HG02840 (cell line): ENCODE data around the gene KIF26B.

Source experiments
- ATAC-seq: cut with Tn5 transposase; IDR thresholded peaks from one replicate; pipeline ENCODE4 v1.9.1; 2021; ENCODE audit warnings: mild to moderate bottlenecking, moderate library complexity, moderate number of reproducible peaks; ENCODE audit not compliant: unreplicated experiment, low FRiP score

The KIF26B gene

DNA sequence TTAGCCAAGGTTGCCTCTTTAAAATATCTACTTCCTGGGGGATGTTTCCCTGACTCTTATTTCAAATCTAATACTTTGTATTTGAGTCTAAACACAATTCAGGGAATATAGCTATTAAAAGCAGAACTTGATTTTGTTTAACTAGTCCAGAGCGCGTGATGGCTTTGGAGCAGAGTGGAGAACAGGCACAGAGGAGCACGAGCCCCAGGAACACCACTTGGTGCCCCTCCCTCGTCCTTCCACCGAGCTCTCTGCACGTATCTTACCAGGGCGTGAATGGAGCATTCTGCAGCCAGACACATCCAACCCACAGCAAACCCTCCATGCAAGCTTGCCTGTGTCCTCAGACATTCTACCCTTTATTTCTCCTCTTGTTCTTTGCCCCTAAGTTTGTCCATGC lies 14.1 kb downstream of the KIF26B start:
- no peak for ATAC-seq

DNA sequence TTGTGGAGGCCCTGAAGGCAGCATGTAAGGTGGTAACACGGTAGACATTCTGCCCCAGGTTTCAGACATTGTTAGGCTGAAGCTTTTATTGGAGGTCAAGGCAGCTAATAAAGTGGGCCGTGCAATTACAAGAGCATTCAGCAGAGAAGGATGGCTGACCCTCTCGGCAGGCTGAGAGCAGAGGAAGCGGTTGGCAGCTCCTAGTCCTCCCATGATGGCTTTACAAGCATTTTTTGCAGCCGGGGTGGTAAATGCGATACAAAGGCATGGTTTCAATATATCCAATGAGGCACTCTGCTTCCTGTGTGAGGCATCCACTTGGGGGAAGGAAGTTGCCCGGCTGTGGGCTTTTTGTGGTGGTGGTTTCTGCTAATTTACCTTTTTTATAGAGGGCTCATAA lies 14.6 kb downstream of the KIF26B start:
- no peak for ATAC-seq

DNA sequence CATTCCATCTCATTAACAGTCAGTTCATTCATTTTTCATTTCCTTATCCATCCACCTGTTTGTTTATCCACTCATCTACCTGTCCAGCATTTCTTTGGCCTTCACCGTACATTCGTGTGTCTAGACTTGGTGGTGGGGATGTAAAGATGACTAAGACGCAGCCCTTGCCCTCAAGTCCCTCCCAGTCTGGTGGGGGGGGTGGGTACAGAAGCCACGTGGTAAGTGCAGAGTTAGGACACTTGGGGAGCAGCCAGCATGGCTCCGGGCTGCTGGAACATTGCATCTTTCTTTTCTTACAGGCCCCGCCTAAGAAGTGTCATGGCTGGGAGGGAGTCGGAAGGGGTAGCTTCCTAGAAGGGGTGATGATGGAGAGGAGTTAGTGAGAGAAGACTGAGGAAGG lies 17.2 kb downstream of the KIF26B start:
- ATAC-seq: no peak

DNA sequence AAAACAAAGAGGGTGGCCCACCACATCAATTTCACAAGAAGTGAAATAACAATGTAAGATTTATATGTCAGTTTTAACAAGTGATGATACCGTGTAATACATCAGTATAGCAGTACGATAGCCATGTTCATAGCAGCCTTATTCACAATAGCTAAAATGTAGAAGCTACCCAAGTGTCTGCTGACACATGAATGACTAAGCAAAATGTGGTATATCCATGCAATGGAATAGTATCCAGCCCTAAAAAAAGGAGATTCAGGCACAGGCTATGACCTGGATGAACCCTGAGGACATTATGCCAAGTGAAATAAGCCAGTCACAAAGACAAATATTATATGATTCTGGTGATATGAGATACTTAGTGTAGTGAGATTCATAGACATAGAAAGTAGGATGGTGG lies 18.0 kb downstream of the KIF26B start:
- no peak for ATAC-seq

DNA sequence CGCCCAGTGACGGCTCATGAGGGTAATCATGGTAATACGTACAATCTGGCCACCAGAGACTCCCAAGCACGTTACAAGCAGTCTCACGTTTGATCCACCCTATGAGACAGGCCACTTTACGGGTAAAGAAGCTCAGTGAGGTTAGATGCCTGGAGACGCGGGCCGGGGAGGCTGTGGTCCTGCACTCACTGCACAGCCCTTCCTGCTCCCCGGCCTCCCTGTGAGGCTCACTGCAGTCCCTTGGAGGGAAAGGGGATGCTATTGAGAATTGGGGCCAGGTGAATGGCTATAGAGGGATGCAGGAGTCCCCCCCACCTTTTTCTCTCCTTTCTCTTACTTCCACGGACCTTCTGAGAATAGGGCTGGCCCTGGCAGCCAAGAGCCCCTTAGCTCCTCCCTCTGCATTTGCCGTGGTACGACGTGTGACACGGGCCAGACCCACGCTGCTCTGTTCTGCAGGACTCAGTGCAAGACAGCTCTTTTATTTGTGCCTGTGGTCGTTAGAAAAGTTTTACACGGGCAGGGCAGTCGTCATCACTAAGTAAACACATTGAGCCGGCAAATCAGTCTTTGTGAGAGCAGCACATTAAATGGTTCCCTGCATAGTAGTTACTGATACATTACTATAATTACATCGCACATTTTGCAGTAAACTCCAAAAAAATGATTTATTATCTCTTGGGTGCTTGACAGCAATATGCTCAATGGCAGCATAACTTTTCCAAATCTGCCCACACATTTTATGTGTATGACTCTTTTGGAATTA lies 18.8 kb downstream of the KIF26B start:
- ATAC-seq: no peak

DNA sequence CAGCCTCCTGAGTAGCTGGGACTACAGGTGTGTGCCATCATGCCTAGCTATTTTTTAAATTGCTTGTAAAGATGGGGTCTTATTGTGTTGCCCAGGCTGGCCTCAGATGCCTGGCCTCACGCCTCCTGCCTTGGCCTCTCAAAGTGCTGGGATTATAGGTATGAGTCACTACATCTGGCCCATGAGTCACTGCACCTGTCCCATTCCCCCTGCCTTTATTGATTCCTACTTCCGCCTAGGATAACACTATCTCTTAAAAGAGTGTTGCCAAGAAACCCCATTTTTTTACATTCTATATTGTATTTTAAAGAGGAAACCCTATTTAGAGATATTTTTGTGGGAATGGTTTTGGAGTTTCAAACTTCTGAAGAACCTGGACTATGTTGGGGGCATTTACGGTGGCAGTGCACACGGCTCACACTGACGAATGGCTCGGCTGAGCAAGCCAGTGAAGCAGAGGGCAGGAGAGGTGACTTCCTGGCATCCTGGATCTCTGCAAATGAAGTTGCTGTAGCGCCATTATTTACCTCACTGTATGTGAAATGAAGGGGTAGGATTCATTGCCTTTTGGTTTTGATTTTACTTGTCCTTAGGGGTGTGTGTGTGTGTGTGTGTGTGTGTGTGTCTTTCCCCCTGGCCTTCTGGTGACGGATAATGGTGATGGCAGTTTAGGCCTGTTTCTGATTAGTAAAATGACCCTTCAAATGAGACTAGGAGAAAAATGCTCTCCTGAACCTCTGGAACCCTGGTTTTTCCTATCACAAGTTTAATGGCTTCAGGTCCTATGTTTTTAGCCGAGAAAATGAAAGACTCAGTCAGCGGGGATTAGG lies 22.5 kb downstream of the KIF26B start:
- ATAC-seq: no peak

DNA sequence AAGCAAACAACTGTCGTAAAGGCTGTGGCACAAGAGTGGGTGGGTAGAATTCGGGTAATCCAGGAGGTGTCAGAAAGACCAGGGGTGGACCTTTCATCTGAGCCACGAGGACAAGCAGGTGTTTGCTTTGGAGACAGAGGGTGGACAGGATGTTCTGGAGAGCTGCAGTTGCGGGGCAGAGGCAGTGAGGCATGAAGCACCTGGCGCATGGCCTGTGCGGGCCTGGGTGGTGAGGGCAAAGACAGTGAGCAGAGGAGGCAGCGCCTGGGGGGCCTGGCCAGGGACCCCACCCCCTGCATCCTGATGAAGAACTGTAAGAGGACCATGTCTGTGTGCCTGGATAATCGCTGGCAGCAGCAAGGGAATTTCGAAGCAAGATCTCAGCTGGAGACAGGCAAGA lies 24.9 kb downstream of the KIF26B start:
- ATAC-seq: no peak

DNA sequence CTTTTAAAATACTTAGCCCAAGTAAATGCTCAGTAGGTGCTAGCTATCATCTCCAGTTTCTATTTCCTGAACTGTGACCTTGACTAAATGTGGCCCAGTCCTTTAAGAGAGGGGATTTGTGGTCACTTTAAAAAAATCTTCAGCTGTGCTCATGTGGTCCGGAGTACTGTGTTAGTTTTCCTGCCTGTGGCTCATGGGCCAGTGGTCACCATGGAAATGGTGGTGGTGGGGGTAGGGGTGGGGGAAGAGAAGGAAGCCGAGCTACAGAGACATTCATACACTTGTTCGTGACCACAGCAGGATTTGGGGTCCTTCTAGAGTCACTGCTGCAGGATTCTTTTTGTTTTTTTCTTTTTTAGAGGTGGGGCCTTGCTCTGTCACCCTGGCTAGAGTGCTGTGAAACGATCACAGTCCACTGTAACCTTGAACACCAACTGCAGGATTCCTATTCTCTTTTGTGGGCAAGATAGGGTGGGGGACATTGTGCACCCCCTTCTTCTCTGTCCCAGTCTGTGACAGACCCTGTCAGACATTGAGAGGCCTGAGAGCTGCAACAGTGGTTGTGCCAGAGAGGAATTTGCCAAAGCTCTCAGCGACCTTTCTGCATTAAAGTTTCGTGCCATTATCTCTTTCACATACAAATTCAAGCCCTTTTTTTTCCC lies 25.8 kb downstream of the KIF26B start:
- no peak for ATAC-seq

DNA sequence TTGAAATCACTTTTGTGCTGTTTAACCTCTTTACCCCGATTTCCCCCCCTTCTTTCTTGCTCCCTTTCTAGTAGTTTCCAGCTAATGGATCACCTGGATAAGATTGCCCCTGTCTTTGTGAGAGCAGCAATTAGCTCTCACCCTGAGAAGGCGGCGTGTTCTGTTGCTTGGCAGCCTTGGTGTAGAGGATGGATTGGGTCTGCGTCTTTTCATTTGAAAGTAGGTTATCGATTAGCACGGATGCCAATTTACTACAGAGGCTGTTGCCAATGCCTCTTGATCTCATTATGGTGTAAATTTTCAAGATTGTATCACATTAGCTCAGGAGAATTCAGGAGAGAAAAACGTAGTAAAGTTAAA lies 26.4 kb downstream of the KIF26B start:
- ATAC-seq: no peak

DNA sequence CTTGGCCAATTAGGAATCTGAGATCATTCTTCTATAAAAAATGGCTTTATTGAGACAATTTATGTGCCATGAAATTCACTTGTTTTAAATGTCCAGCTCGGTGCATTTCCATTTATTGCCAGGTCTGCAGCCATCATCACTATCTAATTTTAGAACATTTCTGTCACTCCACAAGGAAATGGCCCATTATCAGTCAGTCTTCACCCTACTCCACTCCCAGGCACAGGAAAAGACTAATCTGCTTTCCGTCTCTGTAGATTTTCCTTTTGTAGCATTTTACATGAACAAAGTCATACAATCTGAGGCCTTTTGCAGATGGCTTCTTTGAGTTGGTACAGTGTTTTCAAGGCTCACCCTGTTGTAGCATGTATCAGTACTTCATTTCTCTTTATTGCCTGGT lies 27.2 kb downstream of the KIF26B start:
- ATAC-seq: no peak

DNA sequence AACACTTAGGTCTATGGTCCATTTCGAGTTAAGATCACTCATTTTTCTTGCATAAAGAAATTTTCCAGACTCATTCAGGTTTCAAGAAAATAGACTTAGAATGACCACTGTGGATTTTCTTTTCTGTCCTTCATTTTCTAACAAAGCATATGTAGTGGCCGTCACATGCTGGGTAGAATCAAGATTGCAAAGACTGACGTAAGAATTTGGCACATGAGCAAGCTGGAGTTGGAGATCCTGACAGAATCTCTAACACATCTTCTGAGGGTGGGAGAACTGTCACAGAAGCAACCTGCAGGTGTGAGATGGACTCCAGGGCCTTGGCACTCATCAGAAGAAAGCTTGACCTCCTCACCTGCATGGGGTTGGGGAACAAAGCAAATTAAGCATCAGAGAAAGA lies 28.6 kb downstream of the KIF26B start:
- no peak for ATAC-seq

DNA sequence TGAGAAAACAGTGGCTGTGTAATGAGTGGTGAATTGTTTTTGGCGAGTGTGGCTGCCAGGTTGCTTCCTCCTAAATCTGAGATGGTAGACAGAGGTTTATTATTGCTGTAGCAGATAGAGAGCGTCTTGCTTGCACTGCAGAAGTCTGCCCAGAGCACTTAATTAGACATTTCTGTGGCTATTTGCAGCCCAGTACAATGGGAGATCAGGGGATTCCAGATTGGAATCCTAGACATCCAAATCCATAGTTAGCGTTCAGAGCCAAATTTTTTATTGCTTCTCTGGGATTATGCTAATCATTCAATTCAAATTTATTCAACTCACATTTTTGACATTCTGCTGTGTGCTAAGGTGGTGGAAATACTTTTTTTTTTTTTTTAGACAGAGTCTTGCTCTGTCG lies 30.0 kb downstream of the KIF26B start:
- no peak for ATAC-seq

DNA sequence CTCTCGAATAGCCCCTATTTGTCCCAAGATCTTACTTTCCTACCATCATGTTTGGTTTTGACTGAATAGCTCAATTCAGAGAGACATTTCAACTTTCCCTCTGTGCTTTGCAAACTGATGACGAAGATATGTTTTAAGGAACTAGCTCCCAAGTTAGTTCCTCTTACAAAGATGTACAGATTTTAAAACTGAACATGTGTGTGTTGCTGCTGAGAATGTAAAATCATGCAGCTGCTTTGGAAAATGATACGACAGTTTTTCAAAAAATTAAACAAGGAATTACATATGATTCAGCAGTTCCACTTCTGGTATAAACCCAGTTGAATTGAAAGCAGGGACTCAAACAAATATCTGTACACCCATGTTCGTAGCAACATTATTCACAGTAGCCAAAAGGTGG lies 33.6 kb downstream of the KIF26B start:
- no peak for ATAC-seq

DNA sequence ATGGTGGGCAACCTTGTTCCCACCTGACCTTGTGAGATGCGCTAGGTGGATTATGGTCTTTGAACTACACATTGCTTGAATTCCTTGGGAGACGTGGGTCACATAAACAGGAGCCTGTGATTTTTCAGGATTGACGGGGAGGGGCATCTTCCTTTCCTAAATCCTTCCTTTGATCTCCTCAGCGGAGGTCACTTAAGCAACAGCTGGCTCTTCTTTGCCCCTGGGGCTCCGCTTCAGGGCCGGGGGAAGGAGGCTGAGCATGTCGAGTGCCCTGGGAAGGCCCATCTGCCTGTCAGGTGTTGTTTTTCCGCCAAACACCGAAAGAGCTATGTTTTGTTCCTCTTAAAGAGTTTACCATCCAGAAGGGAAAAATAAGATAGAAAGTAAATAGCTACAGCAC lies 40.6 kb downstream of the KIF26B start:
- ATAC-seq: no peak

DNA sequence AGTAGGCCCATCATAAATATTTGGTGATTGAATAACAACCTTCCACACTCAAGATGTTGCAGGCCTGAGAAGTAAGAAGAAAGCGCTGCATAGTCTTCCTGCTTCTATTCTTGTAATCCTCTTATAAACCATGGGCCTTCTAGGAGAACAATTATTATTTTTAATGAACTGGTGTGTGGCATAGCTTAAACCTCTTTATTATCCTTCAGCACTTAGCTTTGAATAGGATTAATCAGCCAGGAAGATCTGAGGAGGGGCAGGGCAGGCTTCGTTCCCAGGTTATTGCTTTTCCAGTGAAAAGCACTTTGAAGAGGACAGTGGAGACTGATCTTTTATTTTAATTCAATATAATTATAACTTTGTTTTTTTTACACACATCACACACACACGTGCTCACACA lies 42.3 kb downstream of the KIF26B start:
- no peak for ATAC-seq

DNA sequence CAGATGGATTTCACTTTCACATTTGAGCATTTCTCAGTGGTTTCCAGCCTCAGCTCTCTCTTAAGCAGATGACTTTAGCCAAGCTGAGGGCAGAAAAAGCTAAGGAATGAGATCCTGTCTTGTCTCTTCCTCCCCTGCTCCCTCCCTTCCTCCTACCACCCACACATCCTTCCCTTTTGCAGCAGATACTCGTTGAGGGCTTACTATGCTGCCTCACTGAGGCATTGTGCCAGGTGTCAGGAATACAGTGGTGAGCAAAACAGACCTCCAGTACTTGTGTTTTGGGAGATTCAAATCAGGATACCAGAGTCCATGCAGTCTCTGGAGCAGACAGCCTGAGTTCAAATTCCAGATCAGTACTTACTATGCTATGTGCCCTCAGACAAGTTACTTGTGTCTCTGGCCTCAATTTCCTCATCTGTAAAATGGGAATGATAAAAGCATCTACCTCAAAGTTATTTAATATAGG lies 43.2 kb downstream of the KIF26B start:
- no peak for ATAC-seq

DNA sequence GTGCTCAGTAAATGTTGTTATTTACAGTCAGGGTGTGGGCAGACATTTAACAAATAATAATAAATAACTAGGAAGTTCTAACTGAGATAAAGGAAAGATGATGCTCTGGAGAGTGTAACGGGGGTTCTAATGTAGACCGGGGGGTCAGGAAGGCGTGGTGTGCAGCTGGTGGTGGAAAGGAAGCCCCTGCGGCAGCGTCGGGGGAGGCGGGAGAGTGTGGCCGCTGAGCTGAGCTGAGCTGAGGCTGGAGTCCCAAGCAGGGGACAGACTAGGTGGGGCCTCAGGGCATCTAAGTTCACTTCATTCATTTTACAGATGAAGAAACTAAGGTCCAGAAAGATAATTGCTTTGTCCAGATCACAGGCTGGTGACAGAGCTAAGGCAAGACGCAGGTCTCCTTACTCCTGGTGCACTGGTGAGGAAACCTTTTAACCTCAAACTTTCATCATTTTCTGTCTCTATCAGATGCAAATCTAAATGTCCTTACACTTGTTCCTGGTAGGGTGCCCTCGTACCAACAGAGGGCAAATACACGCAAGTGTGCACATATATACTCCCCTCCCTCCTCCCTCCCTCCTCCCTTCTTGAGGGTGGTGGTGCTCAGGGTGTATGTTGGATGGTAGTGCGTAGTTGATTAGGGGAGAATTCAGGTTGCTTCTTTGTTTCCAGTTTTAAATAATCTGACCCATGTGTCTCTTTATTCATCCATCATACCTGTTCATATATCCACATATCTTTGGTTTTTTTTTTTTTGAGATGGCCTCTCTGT lies 44.1 kb downstream of the KIF26B start:
- no peak for ATAC-seq

DNA sequence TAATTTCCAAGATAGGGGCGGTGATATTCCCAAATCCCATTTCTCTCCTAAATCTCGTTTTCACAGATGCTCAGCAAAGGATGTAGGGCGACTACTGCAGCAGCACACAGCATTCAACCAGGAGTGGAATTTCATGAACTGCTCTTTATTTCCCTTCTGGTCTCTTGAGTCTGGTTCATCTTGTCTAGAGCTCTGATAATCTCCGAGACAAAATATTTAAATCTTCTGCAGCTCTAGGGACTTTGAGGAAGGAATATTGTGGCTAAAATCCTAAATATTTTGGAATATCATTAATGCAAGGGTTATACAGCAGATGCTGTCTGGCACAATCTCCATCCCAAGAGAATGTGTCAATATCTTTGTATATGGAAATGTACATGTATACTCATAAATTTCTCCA lies 45.4 kb downstream of the KIF26B start:
- ATAC-seq: no peak

DNA sequence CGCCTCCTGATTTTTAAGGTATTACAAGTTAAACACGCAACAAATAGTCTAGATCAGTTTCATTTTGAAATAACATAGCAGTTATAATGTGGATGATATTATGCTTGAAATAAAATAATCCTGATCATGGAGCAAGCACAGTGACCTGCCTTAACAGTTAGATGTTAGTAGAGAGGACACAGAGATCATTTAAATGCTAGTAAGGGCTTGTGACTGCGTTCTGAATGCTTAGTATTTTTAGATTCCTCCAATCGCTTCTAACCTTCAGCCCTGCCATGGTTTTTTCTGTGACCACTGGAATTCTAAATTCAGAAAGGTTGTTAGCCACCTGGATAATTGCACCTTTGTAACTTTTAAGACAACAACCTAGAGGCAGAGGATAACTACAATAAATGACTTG lies 46.4 kb downstream of the KIF26B start:
- ATAC-seq: no peak

DNA sequence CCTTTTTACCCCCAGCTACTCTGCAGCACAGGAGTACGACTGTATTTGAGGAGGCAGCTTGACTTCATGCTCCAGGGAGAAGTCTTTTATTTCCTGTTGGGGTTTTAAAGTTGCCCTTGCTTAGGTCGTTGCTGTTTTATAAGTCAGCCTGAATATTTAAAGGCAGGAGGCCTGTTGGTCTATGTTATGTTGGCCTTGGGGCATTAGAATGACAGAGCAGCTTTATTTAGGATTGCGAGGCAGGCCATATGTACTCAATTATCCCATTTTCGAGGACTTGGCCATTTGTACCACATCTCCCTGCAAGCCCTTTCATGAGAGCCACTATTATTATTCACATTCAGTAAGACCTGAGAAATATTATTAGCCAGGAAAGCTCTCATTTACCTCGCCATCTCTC lies 47.0 kb downstream of the KIF26B start:
- ATAC-seq: no peak

DNA sequence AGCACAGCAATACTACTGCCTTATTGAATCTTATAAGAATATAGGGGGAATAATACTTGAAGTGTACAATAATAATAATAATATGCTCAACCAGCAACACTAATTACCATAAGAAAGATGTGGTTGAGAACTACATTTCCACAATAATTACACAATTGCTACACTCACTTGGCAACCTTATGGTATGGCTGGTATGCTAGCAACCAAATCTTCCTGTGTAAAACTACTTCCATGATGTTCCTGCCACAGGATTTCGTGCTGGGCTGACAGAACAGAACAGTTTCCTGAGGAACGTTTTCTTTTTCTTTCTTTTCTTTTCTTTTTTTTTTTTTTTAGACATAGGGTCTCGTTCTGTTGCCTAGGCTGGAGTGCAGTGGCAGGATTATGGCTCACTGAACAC lies 50.6 kb downstream of the KIF26B start:
- ATAC-seq: no peak
